Measurements from ENCODE around the gene KLHDC2.
A peak's percentile ranks its signal among the peaks of the same experiment; 100 is the strongest.
"Not testable (repeated sequence)": the region's sequence is repeated elsewhere in the genome, so short reads cannot be mapped to it uniquely, and the experiment has no call there.

Gene KLHDC2

GRCh38 chr14:49767571-49768300 lies at the start of gene KLHDC2:
KLHDC2 (plus strand) TSS chr14:49768153; CDS start chr14:49768469, 316 bp downstream.
- peak; percentile 66 for DNase-seq (ENCODE audit: low read depth)

- DNase-seq (ENCODE audit: low read depth), result no peak
Measured at GRCh38 chr14:49720744-49721143, 47.2 kb upstream of the KLHDC2 start.

GRCh38 chr14:49721733-49722435 lies 46.1 kb upstream of the KLHDC2 start:
- not testable (repeated sequence) for DNase-seq (ENCODE audit: low read depth)

DNA sequence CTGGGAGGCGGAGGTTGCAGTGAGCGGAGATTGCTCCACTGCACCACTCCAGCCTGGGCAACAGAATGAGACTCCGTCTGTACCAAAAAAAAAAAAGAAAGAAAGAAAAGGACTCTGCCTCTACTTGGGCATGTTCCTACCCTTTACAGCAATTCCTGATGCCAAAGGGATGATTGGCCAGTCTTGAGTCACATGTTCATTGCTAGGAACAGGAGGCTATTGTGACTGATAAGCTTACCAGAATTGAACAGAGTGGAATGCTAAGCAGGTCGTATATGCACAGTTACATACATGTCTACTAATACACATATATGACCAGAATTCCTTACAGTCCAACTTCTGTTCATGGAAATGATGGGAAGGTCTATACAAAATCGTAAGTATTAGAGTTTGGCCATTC lies 40.8 kb upstream of the KLHDC2 start:
- no peak for DNase-seq (ENCODE audit: low read depth)

DNA sequence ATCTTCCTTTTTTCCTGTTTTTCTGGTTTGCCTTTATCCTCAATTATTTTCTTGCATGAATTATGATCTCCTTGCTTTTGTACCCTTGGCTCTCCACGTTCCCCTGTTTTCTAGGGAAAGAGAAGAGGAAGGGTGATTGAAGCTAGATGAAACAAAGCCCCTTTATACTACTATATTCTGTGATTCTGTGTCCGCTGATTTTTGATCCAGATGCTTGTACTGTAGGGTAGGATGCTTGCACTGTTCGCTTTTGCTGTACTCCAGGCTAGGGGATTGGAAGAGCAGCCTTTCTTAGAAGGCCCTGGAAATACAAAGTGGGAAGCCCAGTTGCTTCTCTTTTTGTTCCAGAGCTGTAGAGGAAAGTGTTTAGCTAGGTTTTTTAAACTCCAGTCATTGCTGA lies 35.1 kb upstream of the KLHDC2 start:
- no peak for DNase-seq (ENCODE audit: low read depth)

- no peak for DNase-seq (ENCODE audit: low read depth)
Measured at GRCh38 chr14:49733836-49734235, 34.1 kb upstream of the KLHDC2 start.

- DNase-seq (ENCODE audit: low read depth), result not testable (repeated sequence)
Measured at GRCh38 chr14:49735669-49736068, 32.3 kb upstream of the KLHDC2 start.

GRCh38 chr14:49745191-49745590 lies 22.8 kb upstream of the KLHDC2 start:
- DNase-seq (ENCODE audit: low read depth), result no peak

GRCh38 chr14:49746476-49746875 lies 21.5 kb upstream of the KLHDC2 start:
- not testable (repeated sequence) for DNase-seq (ENCODE audit: low read depth)

- no peak for DNase-seq (ENCODE audit: low read depth)
Measured at GRCh38 chr14:49754570-49755097, 13.3 kb upstream of the KLHDC2 start.

DNA sequence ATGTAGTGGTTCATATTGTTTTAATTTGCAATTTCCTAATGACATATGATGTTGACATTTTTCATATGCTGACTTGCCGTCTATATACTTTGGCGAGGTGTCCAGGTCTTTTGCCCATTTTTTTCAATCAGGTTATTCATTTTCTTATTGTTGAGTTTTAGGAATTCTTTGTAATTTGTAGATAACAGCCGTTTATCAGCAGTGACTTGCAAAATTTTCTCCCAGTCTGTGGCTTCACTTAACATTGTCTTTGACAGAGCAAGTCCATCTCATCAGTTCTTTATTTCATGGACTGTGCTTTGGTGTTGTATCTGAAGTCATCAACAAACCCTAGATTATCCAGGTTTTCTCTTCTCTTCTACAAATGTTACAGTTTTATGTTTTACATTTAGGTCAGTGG lies 12.6 kb upstream of the KLHDC2 start:
- DNase-seq (ENCODE audit: low read depth), result no peak

DNA sequence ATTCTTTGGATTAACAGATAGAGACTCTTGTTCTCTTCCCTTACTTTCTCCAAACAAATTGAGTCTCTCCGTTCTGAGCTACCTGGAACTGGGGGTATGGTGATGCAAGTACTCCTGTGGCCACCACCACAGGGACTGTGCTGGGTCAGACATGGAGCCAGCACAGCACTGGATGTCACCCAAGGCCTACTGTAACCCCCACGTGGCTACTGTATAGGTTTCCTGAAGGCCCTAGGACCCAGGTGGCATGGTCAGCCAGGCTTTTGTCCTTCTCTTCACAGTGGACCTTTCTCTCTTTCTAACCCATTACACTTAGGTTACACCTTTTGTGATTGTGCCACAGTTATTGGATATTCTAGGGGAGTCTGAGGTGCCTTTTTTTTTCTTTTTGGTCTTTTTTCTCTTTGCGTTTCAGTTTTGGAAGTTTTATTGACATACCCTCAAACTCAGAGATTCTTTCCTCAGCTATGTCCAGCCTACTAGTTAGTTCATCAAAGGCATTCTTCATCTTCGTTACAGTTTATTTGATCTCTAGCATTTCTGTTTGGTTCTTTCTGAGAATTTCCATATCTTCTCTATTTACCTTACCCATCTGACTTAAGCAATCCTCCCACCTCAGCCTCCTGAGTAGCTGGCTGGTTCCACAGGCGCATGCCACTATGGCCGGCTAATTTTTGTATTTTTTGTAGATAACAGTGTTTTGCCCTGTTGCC lies 6.0 kb upstream of the KLHDC2 start:
- DNase-seq (ENCODE audit: low read depth), result no peak

GRCh38 chr14:49766839-49767238 lies 1.1 kb upstream of the KLHDC2 start:
- no peak for DNase-seq (ENCODE audit: low read depth)

- no peak for DNase-seq (ENCODE audit: low read depth)
Measured at GRCh38 chr14:49767270-49767570, 733 bp upstream of the KLHDC2 start.

DNA sequence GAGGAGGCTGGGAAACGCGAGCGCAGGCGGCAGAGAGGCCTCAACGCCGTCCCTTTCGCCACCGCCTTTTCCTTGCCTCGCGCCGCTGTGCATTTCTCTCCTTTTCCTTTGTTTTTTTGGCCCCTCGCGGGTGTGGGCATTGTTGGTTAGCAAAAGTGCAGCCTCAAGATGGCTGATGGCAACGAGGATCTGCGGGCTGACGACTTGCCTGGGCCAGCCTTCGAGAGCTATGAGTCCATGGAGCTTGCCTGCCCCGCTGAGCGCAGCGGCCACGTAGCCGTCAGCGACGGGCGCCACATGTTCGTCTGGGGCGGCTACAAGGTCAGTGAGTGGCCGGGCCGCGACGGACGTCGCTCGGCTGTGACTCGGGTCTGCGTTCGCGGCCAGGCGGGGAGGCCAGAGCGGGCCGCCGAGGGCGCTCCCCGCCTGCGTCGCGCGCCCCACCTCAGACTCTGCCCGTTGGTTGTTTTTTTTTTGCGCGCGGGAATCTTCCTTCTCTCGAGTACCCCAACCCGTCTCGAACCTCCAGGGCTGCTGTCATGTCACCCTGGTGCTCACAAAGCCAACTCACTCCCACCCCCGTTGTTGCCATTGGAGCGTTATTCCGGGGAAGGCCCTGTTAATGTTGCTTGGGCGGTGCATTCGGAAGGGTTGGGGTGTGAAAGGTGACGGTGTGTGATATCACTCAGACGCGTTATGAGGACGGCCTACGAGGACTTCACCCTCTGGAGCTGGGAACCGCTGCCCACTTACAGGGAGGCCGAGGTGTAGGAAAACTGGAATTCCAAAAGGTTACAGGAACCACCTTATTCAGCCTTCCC lies 558 bp downstream of the KLHDC2 start:
- DNase-seq (ENCODE audit: low read depth), result peak; percentile 28

GRCh38 chr14:49769171-49769570 lies 1.2 kb downstream of the KLHDC2 start:
- DNase-seq (ENCODE audit: low read depth), result no peak

- DNase-seq (ENCODE audit: low read depth), result no peak
Measured at GRCh38 chr14:49769581-49770211, 1.7 kb downstream of the KLHDC2 start.

GRCh38 chr14:49770212-49770817 lies 2.4 kb downstream of the KLHDC2 start:
- DNase-seq (ENCODE audit: low read depth), result no peak

GRCh38 chr14:49771691-49772090 lies 3.7 kb downstream of the KLHDC2 start:
- not testable (repeated sequence) for DNase-seq (ENCODE audit: low read depth)

- no peak for DNase-seq (ENCODE audit: low read depth)
Measured at GRCh38 chr14:49774106-49774505, 6.2 kb downstream of the KLHDC2 start.

DNA sequence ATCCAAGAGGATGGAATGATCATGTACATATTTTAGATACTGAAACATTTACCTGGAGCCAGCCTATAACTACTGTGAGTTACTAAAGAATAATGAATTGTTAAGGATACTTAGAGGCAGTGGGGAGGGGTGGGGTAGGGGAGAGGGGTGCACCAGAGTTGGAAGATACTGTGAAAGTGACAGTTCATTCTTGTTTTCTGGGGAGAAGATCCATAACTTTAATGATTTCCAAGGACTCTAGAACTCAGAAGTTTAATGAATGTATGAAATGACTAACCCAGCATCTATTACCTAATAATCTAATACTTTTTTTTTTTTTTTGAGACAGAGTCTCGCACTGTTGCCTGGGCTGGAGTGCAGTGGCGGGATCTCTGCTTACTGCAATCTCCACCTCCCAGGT lies 10.5 kb downstream of the KLHDC2 start:
- no peak for DNase-seq (ENCODE audit: low read depth)
